ENCODE data around the gene CYB5R3.
"Not testable (repeated sequence)": the region's sequence is repeated elsewhere in the genome, so short reads cannot be mapped to it uniquely, and the experiment has no call there.

Gene CYB5R3

DNA sequence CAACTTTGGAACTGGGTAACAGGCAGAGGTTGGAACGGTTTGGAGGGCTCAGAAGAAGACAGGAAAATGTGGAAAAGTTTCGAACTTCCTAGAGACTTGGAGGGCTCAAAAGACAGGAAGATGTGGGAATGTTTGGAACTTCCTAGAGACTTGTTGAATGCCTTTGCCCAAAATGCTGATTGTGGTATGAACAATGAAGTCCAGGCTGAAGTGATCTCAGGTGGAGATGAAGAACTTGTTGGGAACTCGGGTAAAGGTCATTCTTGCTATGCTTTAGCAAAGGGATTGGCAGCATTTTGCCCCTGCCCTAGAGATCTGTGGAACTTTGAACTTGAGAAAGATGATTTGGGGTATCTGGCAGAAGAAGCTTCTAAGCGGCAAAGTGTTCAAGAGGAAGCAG lies 28.7 kb upstream of the CYB5R3 start:
- not testable (repeated sequence) for DNase-seq

DNA sequence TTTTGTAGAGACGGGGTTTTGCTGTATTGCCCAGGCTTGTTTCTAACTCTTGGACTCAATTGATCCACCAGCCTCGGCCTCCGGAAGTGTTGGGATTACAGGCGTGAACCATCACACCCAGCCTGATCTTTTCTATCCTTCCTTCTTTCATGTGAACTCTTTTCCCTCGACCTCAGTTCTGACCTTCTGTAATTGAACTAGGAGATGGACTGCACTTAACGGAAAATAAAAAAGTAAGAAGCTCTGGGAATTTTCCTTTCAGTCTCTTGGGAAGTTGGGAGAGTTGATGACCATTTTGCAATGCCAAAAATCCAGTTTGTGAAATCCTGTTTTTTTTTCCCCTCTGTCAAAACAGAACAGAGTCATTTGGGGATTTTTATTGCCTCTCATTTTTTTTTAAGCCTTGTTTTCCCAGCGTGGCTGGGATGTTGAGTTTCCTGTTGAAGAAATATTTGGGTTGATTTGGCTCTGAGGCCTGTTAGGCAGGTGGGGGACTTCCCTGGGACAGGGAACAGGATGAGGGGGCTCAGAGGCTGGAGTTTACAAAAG lies 26.9 kb upstream of the CYB5R3 start:
- DNase-seq = no peak

- DNase-seq = no peak
Measured at GRCh38 chr22:42673898-42674401, 24.8 kb upstream of the CYB5R3 start.

DNA sequence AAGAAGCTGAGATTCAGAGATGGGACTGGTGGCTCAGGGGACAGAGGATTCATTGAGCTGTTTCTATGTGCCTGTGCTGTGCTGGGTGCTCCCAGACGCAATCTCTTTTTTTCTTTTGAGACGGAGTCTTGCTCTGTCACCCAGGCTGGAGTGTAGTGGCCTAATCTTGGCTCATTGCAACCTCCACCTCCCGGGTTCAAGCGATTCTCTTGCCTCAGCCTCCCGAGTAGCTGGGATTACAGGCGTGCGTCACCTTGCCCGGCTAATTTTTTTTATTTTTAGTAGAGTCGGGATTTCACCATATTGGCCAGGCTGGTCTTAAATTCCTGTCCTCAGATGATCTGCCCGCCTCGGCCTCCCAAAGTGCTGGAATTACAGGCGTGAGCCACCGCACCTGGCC lies 23.9 kb upstream of the CYB5R3 start:
- DNase-seq = not testable (repeated sequence)

DNA sequence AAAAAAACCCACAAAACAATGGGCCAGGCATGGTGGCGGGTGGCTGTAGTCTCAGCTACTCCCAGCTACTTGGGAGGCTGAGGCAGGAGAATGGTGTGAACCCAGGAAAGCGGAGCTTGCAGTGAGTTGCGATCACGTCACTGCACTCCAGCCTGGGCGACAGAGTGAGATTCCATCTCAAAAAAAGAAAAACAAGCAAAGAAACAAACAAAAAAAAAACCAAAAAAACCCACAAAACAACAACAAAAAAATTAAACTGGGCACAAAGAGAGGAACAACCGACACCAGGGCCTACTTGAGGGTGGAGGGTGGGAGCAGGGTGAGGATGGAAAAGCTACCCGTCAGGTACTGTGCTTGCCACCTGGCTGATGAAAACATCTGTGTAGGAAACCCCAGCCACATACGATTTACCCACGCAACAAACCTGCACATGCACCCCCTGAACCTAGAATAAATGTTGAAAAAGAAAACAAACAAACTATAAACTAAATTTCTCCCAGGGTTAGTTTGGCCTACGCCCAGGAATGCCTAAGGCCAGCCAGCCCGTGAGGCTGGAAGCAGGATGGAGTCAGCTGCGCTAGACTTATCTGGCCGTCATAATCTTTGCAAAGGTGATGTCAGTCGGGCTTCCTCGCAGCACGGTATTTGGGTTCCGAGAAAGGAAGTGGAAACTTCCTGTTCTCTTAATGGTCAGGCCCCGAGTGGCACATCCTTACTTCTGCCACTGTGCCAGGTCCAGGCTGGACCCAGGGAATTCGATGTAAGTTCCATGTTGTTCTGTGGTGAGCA lies 21.9 kb upstream of the CYB5R3 start:
- DNase-seq = no peak

DNA sequence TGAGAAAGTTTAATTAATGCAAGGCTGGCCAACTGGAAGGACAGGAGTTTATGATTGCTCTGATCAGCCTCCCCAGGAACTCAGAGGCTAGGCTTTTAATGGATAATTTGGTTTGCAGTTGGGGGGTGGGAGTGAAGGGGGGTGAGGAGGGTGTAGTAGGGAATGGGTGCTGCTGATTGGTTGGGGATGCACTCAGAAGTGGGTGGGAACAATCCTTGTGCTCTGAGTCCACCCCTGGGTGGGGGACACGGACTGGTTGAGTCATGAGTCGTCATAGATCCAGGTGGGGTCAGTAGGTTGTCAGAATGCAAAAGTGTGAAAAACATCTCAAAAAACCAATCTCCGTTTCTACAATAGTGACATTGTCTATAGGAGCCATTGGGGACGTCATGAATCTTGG lies 20.9 kb upstream of the CYB5R3 start:
- DNase-seq = no peak

GRCh38 chr22:42666393-42666792 lies 17.2 kb upstream of the CYB5R3 start:
- not testable (repeated sequence) for DNase-seq

DNA sequence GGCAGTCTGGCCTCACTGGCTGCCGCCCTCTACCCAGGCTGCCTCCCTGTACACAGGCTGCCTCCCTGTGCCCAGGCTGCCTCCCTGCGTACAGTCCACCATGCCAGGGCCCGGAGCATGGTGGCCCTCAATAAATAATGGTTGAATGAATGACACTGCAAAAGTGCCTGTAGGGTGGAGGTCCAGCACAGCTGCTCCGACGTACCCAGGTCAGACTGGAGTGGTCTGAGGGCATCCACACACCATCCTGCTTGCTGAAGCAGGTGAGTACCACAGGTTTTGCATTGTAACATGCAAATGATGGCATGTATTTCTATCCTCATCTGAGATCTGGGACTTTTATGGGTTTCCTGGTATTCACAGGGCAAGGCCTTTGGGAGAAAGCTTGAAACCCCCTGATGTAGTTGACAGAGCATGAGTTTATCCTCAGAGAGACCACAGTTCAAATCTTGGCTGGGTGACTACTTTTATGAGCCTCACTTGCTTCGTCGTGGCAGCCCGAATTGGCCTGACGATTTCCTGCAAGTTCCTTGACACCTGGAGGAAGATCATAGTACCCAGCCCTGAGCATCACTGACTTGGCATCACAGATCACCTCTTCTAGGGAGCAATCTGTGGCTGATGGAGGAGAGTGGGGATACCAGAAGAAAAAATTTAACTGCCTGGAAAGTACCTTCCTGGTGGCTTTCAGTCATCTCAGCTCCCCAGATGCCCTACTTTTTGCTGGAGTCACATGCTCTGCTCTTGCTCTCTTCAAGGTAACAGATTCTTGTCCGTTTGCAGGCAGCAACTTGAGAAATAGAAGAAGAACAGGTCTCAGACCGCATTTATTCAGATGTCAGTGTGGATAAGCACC lies 16.0 kb upstream of the CYB5R3 start:
- DNase-seq = no peak

- no peak for DNase-seq
Measured at GRCh38 chr22:42661985-42662831, 13.0 kb upstream of the CYB5R3 start.

DNA sequence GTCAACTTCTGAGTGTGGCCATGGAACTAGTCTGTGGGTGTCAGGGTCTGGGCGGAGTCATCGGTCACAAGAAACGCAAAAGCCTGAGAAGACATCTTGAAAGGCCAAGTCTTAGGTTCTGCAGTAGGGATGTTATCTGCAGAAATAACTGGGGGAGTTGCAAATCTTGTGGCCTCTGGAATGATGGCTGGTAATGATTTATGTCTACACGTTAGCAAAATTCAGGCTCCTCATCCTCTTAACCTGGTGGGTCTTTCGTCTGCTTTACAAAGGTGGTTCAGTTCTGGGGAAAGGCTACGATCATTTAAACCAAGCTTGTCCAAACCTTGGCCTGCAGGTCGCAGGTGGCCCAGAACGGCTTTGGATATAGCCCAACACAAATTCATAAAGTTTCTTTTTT lies 7.4 kb upstream of the CYB5R3 start:
- DNase-seq = no peak

- no peak for DNase-seq
Measured at GRCh38 chr22:42655693-42656092, 6.5 kb upstream of the CYB5R3 start.

DNA sequence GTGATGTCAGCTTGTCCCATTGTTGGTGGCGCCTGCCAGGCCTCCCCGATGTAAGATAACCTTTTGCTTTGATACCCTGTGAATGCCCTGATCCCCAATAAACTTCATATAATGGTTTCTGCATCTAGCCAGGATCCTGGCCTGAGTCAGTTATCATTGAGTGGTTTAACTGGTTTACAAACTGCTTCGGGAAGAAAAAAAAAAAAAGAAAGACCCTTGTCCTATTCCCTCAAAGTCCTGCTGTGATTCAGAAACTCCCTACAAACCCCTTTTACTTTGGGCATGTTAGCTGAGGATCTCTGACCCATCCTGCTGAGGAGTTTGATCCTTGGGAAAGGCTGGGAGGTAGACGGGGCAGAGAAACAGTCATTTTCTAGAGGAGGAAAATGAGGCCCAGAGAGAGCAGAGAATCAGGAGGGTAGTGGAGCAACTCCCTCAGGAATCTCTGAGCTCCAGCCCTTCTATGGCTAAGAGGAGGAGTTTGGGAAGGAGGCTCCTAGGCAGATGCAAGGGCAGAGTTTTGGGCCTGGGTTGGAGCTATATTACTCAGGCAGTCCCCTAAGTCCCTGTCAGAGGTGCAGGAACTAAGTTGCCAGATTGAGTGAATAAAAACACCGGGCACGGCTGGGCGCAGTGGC lies 5.4 kb upstream of the CYB5R3 start:
- DNase-seq = no peak

GRCh38 chr22:42653999-42654398 lies 4.8 kb upstream of the CYB5R3 start:
- DNase-seq = no peak

DNA sequence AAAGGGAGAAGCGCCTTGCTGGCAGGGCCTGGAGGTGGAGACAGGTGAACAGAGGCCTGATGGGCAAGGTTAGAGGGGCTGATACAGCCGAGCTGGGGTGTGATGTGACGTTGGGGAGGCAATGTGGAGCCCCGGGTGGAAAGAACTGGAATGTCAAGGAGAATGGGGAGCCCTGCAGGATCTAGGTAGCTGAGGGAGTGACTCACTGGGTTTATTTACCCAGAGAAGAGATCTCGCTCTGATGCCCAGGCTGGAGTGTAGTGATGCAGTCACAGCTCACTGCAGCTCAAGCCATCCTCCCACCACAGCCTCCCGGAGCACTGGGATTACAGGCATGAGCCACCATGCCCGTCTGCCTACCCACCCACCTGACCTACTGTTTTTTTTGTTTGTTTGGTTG lies 1.9 kb upstream of the CYB5R3 start:
- DNase-seq = no peak

DNA sequence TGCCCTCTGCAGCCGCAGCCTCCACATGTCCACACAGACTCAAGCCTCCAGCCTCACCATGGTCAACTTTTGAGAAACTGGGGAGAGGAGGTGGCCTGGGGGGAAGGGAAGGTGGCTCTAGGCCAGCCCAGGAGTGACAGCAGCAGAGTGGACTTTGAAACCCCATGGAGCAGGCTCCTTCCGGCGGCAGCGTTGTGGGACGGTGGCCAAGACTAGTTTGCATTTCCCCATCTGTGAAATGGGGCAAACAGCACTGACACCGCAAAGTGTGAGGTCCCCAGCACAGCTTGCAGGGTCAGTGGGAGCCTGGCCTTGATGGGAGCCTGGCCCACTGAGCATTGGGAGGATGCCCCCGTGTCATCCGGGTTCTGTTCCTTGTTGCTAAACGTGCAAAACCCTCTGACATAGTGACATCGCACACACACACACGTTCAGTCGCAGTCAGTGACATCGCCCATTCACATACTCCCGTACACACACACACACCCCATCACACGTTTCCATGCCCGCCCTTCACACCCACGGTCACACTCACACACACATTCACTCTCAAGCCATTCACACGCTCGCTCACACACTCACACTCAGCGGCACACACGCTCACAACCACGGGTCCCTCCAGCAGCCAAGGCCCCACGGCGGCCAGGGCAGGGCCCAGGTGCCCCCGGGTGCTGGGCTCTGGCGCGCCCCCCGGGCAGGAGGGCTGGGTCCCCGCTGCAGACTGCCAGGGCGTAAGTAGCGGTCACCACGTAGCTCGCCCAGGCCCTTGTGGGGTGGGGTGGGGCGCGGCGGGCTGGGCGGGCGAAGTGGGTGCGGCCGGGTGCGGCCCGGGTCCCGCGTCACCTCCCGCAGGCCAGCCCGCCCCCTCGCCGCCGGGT lies 585 bp downstream of the CYB5R3 start:
- DNase-seq = no peak

- DNase-seq = no peak
Measured at GRCh38 chr22:42648017-42648367, 1.2 kb downstream of the CYB5R3 start.

DNA sequence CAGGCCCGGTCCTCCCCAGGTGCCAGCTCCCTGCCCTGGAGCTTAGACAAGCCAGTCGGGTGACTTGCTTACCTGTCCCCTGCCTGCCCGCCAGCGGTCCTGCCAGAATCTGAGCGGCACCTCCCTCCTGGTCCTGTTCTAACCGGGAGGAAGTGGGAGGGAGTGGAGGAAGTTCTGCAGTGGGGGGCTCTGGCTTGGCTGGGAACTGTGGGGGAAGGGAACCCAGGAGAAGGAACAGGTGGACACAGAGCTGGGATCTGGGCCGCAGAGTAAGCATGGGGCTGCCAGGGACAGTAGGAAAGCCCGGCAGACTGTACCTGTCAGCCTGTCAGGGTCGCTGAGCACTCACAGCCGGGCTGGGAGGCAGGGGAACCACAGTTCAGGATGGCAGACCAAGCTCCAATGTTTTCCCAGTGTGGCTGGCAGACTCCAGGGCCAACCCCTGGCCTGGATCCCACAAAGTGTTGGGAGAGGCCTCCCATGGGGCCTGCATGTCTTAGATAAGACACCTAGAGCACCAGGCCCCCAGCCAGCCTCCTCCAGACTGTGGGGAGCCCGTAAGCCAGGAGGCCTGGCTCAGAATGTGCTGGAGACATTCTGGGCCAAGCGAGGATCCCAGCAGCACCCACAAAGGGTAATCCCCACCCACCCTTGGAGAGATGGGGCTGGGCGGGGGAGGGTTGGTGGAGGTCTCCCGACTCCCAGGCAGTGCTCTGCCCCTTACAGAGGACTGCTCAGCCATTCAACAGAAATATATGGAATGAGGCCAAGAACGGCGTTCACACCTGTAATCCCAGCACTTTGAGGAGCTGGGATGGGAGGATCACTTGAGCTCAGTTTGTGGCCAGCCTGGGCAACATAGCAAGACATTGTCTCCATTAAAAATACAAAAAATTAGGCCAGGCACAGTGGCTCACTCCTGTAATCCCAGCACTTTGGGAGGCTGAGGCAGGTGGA lies 2.3 kb downstream of the CYB5R3 start:
- no peak for DNase-seq

DNA sequence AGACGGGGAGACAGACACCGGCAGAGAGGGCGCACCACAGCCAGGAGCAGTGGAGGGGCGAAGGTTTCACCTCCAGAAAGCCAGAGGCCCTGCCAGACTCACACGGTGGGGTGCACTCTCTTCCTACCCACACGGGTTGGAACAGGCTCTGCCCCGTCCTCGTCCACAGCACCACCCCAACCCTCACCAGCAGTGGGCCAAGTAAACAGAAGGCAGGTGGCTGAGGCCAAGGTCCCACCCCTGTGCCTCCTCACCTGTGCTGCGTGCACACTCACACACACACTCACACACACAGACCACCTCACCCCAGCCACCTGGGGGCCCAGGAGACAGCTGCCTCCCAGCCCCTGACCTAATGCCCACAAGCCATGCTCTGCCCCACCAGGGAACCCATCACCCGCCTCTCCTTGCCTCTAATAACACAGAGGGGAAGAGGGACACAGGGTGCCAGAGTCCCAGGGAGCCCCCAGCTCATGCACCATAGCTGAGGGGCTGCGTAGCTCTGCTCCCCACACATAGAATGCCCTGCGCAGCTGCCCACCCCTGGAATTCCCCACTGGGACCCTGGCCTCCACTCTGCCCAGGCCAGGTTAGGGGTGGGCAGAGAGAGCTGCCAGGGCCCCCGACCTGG lies 3.1 kb downstream of the CYB5R3 start:
- DNase-seq = no peak

- no peak for DNase-seq
Measured at GRCh38 chr22:42645341-42645937, 3.8 kb downstream of the CYB5R3 start.

Measured in NCI-H2081 treated with DMSO at 0.1 percent for 48 hours (cell line).